ENCODE data around the gene CD300A.

The CD300A gene

DNA sequence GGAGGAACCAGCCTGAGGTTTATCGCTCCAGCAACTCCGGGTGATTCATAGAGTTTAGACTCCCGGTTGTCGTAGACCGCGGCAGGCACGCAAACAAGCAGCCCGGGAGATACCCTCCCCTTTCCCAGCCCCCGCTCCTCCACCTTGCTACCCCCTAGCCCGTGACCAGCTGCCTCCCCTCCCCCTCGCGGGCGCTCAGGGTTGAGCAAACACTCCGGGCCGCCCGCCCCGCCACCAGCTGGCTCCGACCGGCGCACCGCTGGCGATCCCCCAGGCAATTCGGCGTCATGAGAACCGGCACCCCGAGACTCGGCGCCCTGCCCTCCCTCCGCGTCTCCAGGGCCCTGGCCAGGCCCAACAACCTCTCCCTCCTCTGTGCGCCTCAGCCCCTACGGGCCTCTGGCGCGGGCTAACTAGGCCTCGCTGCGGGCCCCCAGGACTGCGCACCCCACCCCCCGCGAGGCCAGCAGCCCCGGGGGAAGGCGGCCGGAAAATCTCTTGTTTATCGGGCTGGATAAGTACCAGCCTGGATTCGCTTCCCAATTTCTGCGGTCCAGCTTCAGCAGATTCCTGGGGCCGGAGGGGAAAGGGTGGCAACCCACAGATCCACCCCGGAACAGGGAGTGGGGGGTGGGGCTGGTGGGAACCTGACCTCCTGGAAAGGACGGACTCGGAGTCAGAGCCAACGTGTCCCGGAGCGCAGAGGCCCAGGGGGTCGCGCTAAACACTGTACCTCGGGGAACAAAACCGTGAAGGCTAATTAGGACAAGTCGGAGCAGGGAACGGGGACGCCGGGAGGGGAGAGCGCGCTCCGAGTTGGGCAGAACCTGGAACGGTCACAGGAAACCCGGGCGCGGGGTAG, 35.5 kb upstream of the CD300A start (continued):
- TF ChIP-seq ZNF623 (tag by site-specific recombination; IDR thresholded peaks at IDR 0.05), result no peak
- no peak for TF ChIP-seq ZNF658 (tag by site-specific recombination; IDR thresholded peaks at IDR 0.05)
- TF ChIP-seq ZNF140 (tag by site-specific recombination; IDR thresholded peaks at IDR 0.05), result no peak
- TF ChIP-seq, protein P1, sequence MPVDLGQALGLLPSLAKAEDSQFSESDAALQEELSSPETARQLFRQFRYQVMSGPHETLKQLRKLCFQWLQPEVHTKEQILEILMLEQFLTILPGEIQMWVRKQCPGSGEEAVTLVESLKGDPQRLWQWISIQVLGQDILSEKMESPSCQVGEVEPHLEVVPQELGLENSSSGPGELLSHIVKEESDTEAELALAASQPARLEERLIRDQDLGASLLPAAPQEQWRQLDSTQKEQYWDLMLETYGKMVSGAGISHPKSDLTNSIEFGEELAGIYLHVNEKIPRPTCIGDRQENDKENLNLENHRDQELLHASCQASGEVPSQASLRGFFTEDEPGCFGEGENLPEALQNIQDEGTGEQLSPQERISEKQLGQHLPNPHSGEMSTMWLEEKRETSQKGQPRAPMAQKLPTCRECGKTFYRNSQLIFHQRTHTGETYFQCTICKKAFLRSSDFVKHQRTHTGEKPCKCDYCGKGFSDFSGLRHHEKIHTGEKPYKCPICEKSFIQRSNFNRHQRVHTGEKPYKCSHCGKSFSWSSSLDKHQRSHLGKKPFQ (tag by site-specific recombination; IDR thresholded peaks at IDR 0.05), result peak; percentile 69; the same call in 1 of the 2 replicates
- TF ChIP-seq PRDM1 (tag by site-specific recombination; IDR thresholded peaks at IDR 0.05), result no peak
- TF ChIP-seq, protein P2, sequence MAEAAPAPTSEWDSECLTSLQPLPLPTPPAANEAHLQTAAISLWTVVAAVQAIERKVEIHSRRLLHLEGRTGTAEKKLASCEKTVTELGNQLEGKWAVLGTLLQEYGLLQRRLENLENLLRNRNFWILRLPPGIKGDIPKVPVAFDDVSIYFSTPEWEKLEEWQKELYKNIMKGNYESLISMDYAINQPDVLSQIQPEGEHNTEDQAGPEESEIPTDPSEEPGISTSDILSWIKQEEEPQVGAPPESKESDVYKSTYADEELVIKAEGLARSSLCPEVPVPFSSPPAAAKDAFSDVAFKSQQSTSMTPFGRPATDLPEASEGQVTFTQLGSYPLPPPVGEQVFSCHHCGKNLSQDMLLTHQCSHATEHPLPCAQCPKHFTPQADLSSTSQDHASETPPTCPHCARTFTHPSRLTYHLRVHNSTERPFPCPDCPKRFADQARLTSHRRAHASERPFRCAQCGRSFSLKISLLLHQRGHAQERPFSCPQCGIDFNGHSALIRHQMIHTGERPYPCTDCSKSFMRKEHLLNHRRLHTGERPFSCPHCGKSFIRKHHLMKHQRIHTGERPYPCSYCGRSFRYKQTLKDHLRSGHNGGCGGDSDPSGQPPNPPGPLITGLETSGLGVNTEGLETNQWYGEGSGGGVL (tag by site-specific recombination; IDR thresholded peaks at IDR 0.05), result peak; percentile 98
- TF ChIP-seq, protein P3, sequence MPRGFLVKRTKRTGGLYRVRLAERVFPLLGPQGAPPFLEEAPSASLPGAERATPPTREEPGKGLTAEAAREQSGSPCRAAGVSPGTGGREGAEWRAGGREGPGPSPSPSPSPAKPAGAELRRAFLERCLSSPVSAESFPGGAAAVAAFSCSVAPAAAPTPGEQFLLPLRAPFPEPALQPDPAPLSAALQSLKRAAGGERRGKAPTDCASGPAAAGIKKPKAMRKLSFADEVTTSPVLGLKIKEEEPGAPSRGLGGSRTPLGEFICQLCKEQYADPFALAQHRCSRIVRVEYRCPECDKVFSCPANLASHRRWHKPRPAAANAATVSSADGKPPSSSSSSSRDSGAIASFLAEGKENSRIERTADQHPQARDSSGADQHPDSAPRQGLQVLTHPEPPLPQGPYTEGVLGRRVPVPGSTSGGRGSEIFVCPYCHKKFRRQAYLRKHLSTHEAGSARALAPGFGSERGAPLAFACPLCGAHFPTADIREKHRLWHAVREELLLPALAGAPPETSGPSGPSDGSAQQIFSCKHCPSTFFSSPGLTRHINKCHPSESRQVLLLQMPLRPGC (tag by site-specific recombination; IDR thresholded peaks at IDR 0.05), result 0 out of 2 replicates have a peak, but pooled peaks have one; percentile 19
- TF ChIP-seq, protein P4, sequence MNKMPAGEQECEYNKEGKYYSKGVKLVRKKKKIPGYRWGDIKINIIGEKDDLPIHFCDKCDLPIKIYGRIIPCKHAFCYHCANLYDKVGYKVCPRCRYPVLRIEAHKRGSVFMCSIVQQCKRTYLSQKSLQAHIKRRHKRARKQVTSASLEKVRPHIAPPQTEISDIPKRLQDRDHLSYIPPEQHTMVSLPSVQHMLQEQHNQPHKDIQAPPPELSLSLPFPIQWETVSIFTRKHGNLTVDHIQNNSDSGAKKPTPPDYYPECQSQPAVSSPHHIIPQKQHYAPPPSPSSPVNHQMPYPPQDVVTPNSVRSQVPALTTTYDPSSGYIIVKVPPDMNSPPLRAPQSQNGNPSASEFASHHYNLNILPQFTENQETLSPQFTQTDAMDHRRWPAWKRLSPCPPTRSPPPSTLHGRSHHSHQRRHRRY (tag by site-specific recombination; IDR thresholded peaks at IDR 0.05), result 0 out of 2 replicates have a peak, but pooled peaks have one; percentile 69

DNA sequence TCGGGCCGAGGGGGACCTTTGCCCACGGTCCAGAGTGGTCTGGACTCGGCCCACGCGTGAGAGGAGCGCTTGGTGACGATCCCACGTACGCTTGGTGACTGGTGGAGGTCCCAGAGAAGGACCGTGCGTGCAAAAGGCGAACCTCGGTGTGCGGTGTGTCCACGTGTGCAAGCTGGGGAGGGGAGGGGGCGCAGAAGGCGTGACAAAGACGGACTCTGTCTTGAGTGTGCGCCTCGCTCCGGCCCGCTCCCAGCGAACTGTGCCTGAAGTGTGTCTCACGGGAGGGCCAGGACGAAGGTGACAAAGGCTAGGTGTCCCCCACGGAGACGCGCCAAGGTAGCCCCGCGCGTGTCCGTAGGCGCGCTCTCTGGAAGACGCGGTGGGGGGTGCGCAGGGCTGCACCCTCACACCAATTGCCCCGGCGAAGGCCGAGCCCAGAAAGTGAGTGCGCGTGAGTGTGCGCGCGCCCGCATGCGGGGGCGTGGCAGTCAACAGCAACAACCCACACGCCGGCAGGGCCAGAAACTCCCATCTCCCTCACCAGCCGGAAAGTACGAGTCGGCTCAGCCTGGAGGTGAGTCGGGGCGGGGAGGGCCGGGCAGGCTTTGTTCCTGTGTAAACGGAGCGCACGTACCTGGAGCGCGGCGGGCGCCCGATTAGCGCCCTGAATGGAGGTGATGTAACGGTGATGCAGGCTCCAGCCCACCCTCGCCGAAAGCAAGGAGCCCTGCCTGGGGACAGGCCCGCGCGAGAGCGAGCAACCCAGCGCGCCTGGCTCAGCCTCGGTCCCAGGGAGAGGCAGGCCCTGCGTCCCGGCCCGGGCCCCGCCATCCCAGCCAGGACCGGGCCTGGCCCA, 34.6 kb upstream of the CD300A start, which contains the start of gene GPRC5C:
GPRC5C (plus strand) TSS at position 521 of the 856 bp plus-strand sequence. CDS start 7,689 bp downstream, outside the sequence.
- Histone ChIP-seq H3K9me3 (ENCODE audit: control insufficient read depth, insufficient read depth, low read depth, low read length) (no peaks in the 10 kb centered on the region), H3K27ac (ENCODE audit: extremely low read depth, low read depth, low read length) (peak within 1 kb of the TSS; percentile 98), H3K36me3 (ENCODE audit: control insufficient read depth in 2 of 2, insufficient read depth in 1 of 2, low read length in 2 of 2) (no peaks in the 10 kb centered on the region), H3K4me1 (ENCODE audit: control insufficient read depth, insufficient read depth, low read length) (peaks cover 15% of the 10 kb centered on the region), H3K4me3 (ENCODE audit: low read depth, low read length) (peak within 1 kb of the TSS; percentile 59)
- ChIA-PET POLR2A (interaction anchor here (1.6 kb wide), 1 partner anchor 14 kb away, joined by 5 read pairs; no protein-coding TSS in a partner anchor), CTCF (no interaction called here)
- TF ChIP-seq ZNF292 (tag by site-specific recombination; IDR thresholded peaks at IDR 0.05; ENCODE audit: borderline replicate concordance, low read depth) (no peak), ZNF555 (tag by site-specific recombination; conservative IDR thresholded peaks at IDR 0.05) (no peak), ZNF510 (tag by site-specific recombination; IDR thresholded peaks at IDR 0.05; ENCODE audit: insufficient replicate concordance) (no peak), KLF7 (tag by site-specific recombination; IDR thresholded peaks at IDR 0.05; ENCODE audit: borderline replicate concordance) (0 out of 2 replicates have a peak, but pooled peaks have one; percentile 14), ZNF670 (tag by site-specific recombination; IDR thresholded peaks at IDR 0.05; ENCODE audit: low read depth) (no peak), ZNF175 (tag by site-specific recombination; IDR thresholded peaks at IDR 0.05) (no peak), ZNF311 (tag by site-specific recombination; IDR thresholded peaks at IDR 0.05; ENCODE audit: borderline replicate concordance) (no peak)
- TF ChIP-seq, protein P1 (tag by site-specific recombination; IDR thresholded peaks at IDR 0.05), result peak; percentile 21; the same call in 1 of the 2 replicates
- TF ChIP-seq, protein P5, sequence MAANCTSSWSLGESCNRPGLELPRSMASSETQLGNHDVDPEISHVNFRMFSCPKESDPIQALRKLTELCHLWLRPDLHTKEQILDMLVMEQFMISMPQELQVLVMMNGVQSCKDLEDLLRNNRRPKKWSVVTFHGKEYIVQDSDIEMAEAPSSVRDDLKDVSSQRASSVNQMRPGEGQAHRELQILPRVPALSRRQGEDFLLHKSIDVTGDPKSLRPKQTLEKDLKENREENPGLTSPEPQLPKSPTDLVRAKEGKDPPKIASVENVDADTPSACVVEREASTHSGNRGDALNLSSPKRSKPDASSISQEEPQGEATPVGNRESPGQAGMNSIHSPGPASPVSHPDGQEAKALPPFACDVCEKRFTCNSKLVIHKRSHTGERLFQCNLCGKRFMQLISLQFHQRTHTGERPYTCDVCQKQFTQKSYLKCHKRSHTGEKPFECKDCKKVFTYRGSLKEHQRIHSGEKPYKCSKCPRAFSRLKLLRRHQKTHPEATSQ (tag by site-specific recombination; IDR thresholded peaks at IDR 0.05), result no peak
- TF ChIP-seq, protein P6, sequence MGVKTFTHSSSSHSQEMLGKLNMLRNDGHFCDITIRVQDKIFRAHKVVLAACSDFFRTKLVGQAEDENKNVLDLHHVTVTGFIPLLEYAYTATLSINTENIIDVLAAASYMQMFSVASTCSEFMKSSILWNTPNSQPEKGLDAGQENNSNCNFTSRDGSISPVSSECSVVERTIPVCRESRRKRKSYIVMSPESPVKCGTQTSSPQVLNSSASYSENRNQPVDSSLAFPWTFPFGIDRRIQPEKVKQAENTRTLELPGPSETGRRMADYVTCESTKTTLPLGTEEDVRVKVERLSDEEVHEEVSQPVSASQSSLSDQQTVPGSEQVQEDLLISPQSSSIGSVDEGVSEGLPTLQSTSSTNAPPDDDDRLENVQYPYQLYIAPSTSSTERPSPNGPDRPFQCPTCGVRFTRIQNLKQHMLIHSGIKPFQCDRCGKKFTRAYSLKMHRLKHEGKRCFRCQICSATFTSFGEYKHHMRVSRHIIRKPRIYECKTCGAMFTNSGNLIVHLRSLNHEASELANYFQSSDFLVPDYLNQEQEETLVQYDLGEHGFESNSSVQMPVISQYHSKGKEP (tag by site-specific recombination; IDR thresholded peaks at IDR 0.05), result no peak
- TF ChIP-seq, protein P7, sequence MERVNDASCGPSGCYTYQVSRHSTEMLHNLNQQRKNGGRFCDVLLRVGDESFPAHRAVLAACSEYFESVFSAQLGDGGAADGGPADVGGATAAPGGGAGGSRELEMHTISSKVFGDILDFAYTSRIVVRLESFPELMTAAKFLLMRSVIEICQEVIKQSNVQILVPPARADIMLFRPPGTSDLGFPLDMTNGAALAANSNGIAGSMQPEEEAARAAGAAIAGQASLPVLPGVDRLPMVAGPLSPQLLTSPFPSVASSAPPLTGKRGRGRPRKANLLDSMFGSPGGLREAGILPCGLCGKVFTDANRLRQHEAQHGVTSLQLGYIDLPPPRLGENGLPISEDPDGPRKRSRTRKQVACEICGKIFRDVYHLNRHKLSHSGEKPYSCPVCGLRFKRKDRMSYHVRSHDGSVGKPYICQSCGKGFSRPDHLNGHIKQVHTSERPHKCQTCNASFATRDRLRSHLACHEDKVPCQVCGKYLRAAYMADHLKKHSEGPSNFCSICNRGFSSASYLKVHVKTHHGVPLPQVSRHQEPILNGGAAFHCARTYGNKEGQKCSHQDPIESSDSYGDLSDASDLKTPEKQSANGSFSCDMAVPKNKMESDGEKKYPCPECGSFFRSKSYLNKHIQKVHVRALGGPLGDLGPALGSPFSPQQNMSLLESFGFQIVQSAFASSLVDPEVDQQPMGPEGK (tag by site-specific recombination; IDR thresholded peaks at IDR 0.05), result peak; percentile 95
